IgD-negative memory B cell (primary cell): ENCODE data around the gene ARFGAP3. TPM values are rescaled to one million over a fixed set of nuclear protein-coding genes. Genes with fewer than 3 reads are reported as not detected.
A peak's percentile ranks its signal among the peaks of the same experiment; 100 is the strongest.
"Not testable (repeated sequence)": the region's sequence is repeated elsewhere in the genome, so short reads cannot be mapped to it uniquely, and the experiment has no call there.

Source experiments
- H3K27ac Mint-ChIP-seq, 3 donors: one replicate each; pipeline ENCODE4 v1.8.0; 2020 to 2022; ENCODE audit warnings: mild to moderate bottlenecking in 3 of 3, mixed read lengths in 3 of 3, moderate library complexity in 1 of 3
- H3K27me3 Mint-ChIP-seq: one replicate; pipeline ENCODE4 v1.8.0; 2021; ENCODE audit warnings: mixed read lengths
- H3K36me3 Mint-ChIP-seq: one replicate; pipeline ENCODE4 v1.8.0; 2020; ENCODE audit warnings: mild to moderate bottlenecking, mixed read lengths
- H3K4me1 Mint-ChIP-seq, 3 donors: one replicate each; pipeline ENCODE4 v1.8.0; 2020 to 2022; ENCODE audit warnings: mixed read lengths in 3 of 3, mild to moderate bottlenecking in 1 of 3
- H3K4me3 Mint-ChIP-seq, 4 donors: one replicate each; pipeline ENCODE4 v1.8.0; 2020 to 2022; ENCODE audit warnings: mild to moderate bottlenecking in 4 of 4, mixed read lengths in 4 of 4, moderate library complexity in 3 of 4
- H3K9me3 Mint-ChIP-seq, 3 donors: one replicate each; pipeline ENCODE4 v1.8.0; 2020 to 2021; ENCODE audit warnings: mixed read lengths in 3 of 3, mild to moderate bottlenecking in 1 of 3
- polyA plus RNA-seq: library from polyadenylated mRNA; unstranded; fragments of 300-500 nt; fragmentation: Illumina TruSeq; gene quantifications from one replicate; pipeline ENCODE4 v1.2.3, GENCODE V29; 2021

ARFGAP3 gene
- polyA plus RNA-seq, 1 donor from 2014 or later = 25.5 TPM

- Mint-ChIP-seq H3K4me1 (no peaks in the 10 kb centered on the region), H3K27ac (peak overlapping the region in 1 of 3 donors; percentile 35), H3K36me3 (peaks cover 5% of the 10 kb centered on the region), H3K9me3 (no peaks in the 10 kb centered on the region), H3K27me3 (no peaks in the 10 kb centered on the region), H3K4me3 (no peak overlapping the region)
Measured at GRCh38 chr22:42792909-42793847, 63.9 kb downstream of the ARFGAP3 start.

- H3K4me3 Mint-ChIP-seq = no peak overlapping the region
- peaks cover 4% of the 10 kb centered on the region for H3K27me3 Mint-ChIP-seq
- H3K36me3 Mint-ChIP-seq = peaks cover 3% of the 10 kb centered on the region
- no peaks in the 10 kb centered on the region for H3K4me1 Mint-ChIP-seq
- H3K9me3 Mint-ChIP-seq = no peaks in the 10 kb centered on the region
- H3K27ac Mint-ChIP-seq = peak overlapping the region in 1 of 3 donors; percentile 35
Measured at GRCh38 chr22:42792453-42792908, 64.6 kb downstream of the ARFGAP3 start.

- Mint-ChIP-seq H3K9me3 (no peaks in the 10 kb centered on the region), H3K4me3 (peak overlapping the region in 1 of 4 donors; percentile 39), H3K27me3 (peaks cover 4% of the 10 kb centered on the region), H3K36me3 (peaks cover 2% of the 10 kb centered on the region), H3K4me1 (no peaks in the 10 kb centered on the region), H3K27ac (no peak overlapping the region)
Measured at GRCh38 chr22:42791721-42792452, 65.2 kb downstream of the ARFGAP3 start.

- H3K9me3 Mint-ChIP-seq = no peaks in the 10 kb centered on the region
- peaks cover 5% of the 10 kb centered on the region for H3K27me3 Mint-ChIP-seq
- H3K27ac Mint-ChIP-seq = no peak overlapping the region
- no peaks in the 10 kb centered on the region for H3K36me3 Mint-ChIP-seq
- peaks cover 0 to 2% (median 0%) of the 10 kb centered on the region in 3 donors for H3K4me1 Mint-ChIP-seq
- no peak overlapping the region for H3K4me3 Mint-ChIP-seq
Measured at GRCh38 chr22:42788466-42788865, 68.6 kb downstream of the ARFGAP3 start.

GRCh38 chr22:42788021-42788420 lies 69.1 kb downstream of the ARFGAP3 start:
- Mint-ChIP-seq H3K27ac (no peak overlapping the region), H3K9me3 (no peaks in the 10 kb centered on the region), H3K4me1 (peaks cover 0 to 2% (median 0%) of the 10 kb centered on the region in 3 donors), H3K36me3 (no peaks in the 10 kb centered on the region), H3K4me3 (no peak overlapping the region), H3K27me3 (peaks cover 5% of the 10 kb centered on the region)

GRCh38 chr22:42787357-42787736 lies 69.7 kb downstream of the ARFGAP3 start:
- H3K27me3 Mint-ChIP-seq = peaks cover 5% of the 10 kb centered on the region
- peaks cover 0 to 2% (median 0%) of the 10 kb centered on the region in 3 donors for H3K4me1 Mint-ChIP-seq
- H3K36me3 Mint-ChIP-seq = no peaks in the 10 kb centered on the region
- H3K4me3 Mint-ChIP-seq = no peak overlapping the region
- H3K9me3 Mint-ChIP-seq = no peaks in the 10 kb centered on the region
- H3K27ac Mint-ChIP-seq = no peak overlapping the region

- H3K27ac Mint-ChIP-seq = no peak overlapping the region
- H3K27me3 Mint-ChIP-seq = peaks cover 7% of the 10 kb centered on the region
- H3K36me3 Mint-ChIP-seq = no peaks in the 10 kb centered on the region
- H3K9me3 Mint-ChIP-seq = no peaks in the 10 kb centered on the region
- H3K4me1 Mint-ChIP-seq = peaks cover 0 to 2% (median 0%) of the 10 kb centered on the region in 3 donors
- no peak overlapping the region for H3K4me3 Mint-ChIP-seq
Measured at GRCh38 chr22:42786606-42787356, 70.3 kb downstream of the ARFGAP3 start.

- Mint-ChIP-seq H3K4me1 (peaks cover 0 to 2% (median 0%) of the 10 kb centered on the region in 3 donors), H3K27ac (no peak overlapping the region), H3K36me3 (no peaks in the 10 kb centered on the region), H3K4me3 (no peak overlapping the region), H3K9me3 (no peaks in the 10 kb centered on the region), H3K27me3 (peaks cover 7% of the 10 kb centered on the region)
Measured at GRCh38 chr22:42785706-42786499, 71.2 kb downstream of the ARFGAP3 start.

GRCh38 chr22:42782306-42782705 lies 74.8 kb downstream of the ARFGAP3 start:
- H3K36me3 Mint-ChIP-seq, H3K27ac Mint-ChIP-seq, H3K4me1 Mint-ChIP-seq, H3K27me3 Mint-ChIP-seq, H3K9me3 Mint-ChIP-seq, H3K4me3 Mint-ChIP-seq: not testable (repeated sequence)

- peaks cover 0 to 2% (median 1%) of the 10 kb centered on the region in 3 donors for H3K4me1 Mint-ChIP-seq
- H3K27ac Mint-ChIP-seq = no peak overlapping the region
- H3K36me3 Mint-ChIP-seq = no peaks in the 10 kb centered on the region
- peaks cover 2% of the 10 kb centered on the region for H3K27me3 Mint-ChIP-seq
- H3K9me3 Mint-ChIP-seq = no peaks in the 10 kb centered on the region
- no peak overlapping the region for H3K4me3 Mint-ChIP-seq
Measured at GRCh38 chr22:42780070-42780540, 77.0 kb downstream of the ARFGAP3 start.

GRCh38 chr22:42777126-42777525 lies 79.9 kb downstream of the ARFGAP3 start:
- H3K27me3 Mint-ChIP-seq = peaks cover 8% of the 10 kb centered on the region
- H3K36me3 Mint-ChIP-seq = no peaks in the 10 kb centered on the region

GRCh38 chr22:42773167-42773566 lies 83.9 kb downstream of the ARFGAP3 start:
- Mint-ChIP-seq H3K27ac (peak overlapping the region in 1 of 3 donors; percentile 81), H3K27me3 (peaks cover 9% of the 10 kb centered on the region), H3K4me3 (peak overlapping the region in 1 of 4 donors; percentile 28), H3K4me1 (peaks cover 12 to 20% (median 19%) of the 10 kb centered on the region in 3 donors), H3K36me3 (no peaks in the 10 kb centered on the region), H3K9me3 (no peaks in the 10 kb centered on the region)

More at GRCh38 chr22:42777126-42777525, 79.9 kb downstream of the ARFGAP3 start:
- Mint-ChIP-seq H3K4me1 (peaks cover 6 to 10% (median 9%) of the 10 kb centered on the region in 3 donors), H3K9me3 (no peaks in the 10 kb centered on the region), H3K27ac (no peak overlapping the region), H3K4me3 (no peak overlapping the region)

GRCh38 chr22:42772647-42773046 lies 84.4 kb downstream of the ARFGAP3 start:
- no peaks in the 10 kb centered on the region for H3K9me3 Mint-ChIP-seq
- peak overlapping the region in 2 of 4 donors; percentile 41 to 51 for H3K4me3 Mint-ChIP-seq
- H3K27ac Mint-ChIP-seq = peak overlapping the region in 1 of 3 donors; percentile 81
- H3K36me3 Mint-ChIP-seq = no peaks in the 10 kb centered on the region
- peaks cover 9% of the 10 kb centered on the region for H3K27me3 Mint-ChIP-seq
- H3K4me1 Mint-ChIP-seq = peaks cover 16 to 20% (median 19%) of the 10 kb centered on the region in 3 donors
